ENCODE data around the gene PPP1R13B. TPM values are rescaled to one million over a fixed set of nuclear protein-coding genes. Genes with fewer than 3 reads are reported as not detected.
A peak's percentile ranks its signal among the peaks of the same experiment; 100 is the strongest.

PPP1R13B gene
- polyA plus RNA-seq, 1 donor (not counting 4 experiments of a cell fraction or from before 2014, with no cell fraction given), result 7.7 TPM

- TF ChIP-seq CTCF (optimal IDR thresholded peaks at IDR 0.05 in 1 of 3, IDR thresholded peaks at IDR 0.05 in 1 of 3, conservative IDR thresholded peaks at IDR 0.05 in 1 of 3; ENCODE audit: extremely low read depth in 1 of 3, insufficient read depth in 2 of 3, low read length in 3 of 3) (peak in 1 of 3 experiments; percentile 8), EZH2 (IDR thresholded peaks at IDR 0.05; ENCODE audit: low read length) (no peak)
- Histone ChIP-seq H3K9ac (ENCODE audit: control insufficient read depth, extremely low read depth, insufficient read depth, low read length) (no peak overlapping the region), H3K27me3 (ENCODE audit: control insufficient read depth, extremely low read depth, insufficient read depth, low read length) (no peaks in the 10 kb centered on the region), H3K79me2 (ENCODE audit: control insufficient read depth, insufficient read depth, low read length) (peaks cover 29% of the 10 kb centered on the region), H3K4me3 (ENCODE audit: control insufficient read depth in 2 of 3, extremely low read depth in 1 of 3, insufficient read depth in 2 of 3, low read depth in 1 of 3, low read length in 3 of 3) (no peak overlapping the region), H3K4me1 (ENCODE audit: control insufficient read depth, extremely low read depth, insufficient read depth, low read length) (peaks cover 11% of the 10 kb centered on the region), H2AFZ (ENCODE audit: control insufficient read depth, low read length) (no peak overlapping the region), H3K36me3 (ENCODE audit: control insufficient read depth in 2 of 2, extremely low read depth in 1 of 2, insufficient read depth in 2 of 2, low read length in 2 of 2) (peaks cover 40 to 55% of the 10 kb centered on the region in 2 experiments), H3K9me1 (ENCODE audit: control insufficient read depth, extremely low read depth, insufficient read depth, low read length) (no peaks in the 10 kb centered on the region), H3K27ac (ENCODE audit: control insufficient read depth, insufficient read depth, low read length) (no peak overlapping the region), H3K9me3 (ENCODE audit: control insufficient read depth, low read depth, low read length) (no peaks in the 10 kb centered on the region), H4K20me1 (ENCODE audit: control insufficient read depth, extremely low read depth, insufficient read depth, low read length) (peaks cover 4% of the 10 kb centered on the region), H3K4me2 (ENCODE audit: control insufficient read depth, extremely low read depth, insufficient read depth, low read depth, low read length) (no peak overlapping the region)
- dilution Hi-C loops (cut with MboI; ENCODE audit: extremely low pct_ligation_motif_present, low sequenced_read_pairs), result no loop called here
- no peak for DNase-seq (ENCODE audit: low read depth, low spot score)
- FAIRE-seq, result no peak
Observed at GRCh38 chr14:103729496-103730448, 117.6 kb downstream of the PPP1R13B start.

- Histone ChIP-seq H3K36me3 (ENCODE audit: control insufficient read depth in 2 of 2, extremely low read depth in 1 of 2, insufficient read depth in 2 of 2, low read length in 2 of 2) (peaks cover 36 to 50% of the 10 kb centered on the region in 2 experiments), H2AFZ (ENCODE audit: control insufficient read depth, low read length) (no peak overlapping the region), H3K4me2 (ENCODE audit: control insufficient read depth, extremely low read depth, insufficient read depth, low read depth, low read length) (no peak overlapping the region), H3K9me1 (ENCODE audit: control insufficient read depth, extremely low read depth, insufficient read depth, low read length) (no peaks in the 10 kb centered on the region), H3K9me3 (ENCODE audit: control insufficient read depth, low read depth, low read length) (no peaks in the 10 kb centered on the region), H3K27ac (ENCODE audit: control insufficient read depth, insufficient read depth, low read length) (no peak overlapping the region), H3K4me1 (ENCODE audit: control insufficient read depth, extremely low read depth, insufficient read depth, low read length) (peaks cover 8% of the 10 kb centered on the region), H4K20me1 (ENCODE audit: control insufficient read depth, extremely low read depth, insufficient read depth, low read length) (peaks cover 5% of the 10 kb centered on the region), H3K79me2 (ENCODE audit: control insufficient read depth, insufficient read depth, low read length) (peaks cover 40% of the 10 kb centered on the region), H3K27me3 (ENCODE audit: control insufficient read depth, extremely low read depth, insufficient read depth, low read length) (no peaks in the 10 kb centered on the region), H3K4me3 (ENCODE audit: control insufficient read depth in 2 of 3, extremely low read depth in 1 of 3, insufficient read depth in 2 of 3, low read depth in 1 of 3, low read length in 3 of 3) (no peak overlapping the region), H3K9ac (ENCODE audit: control insufficient read depth, extremely low read depth, insufficient read depth, low read length) (no peak overlapping the region)
- no peak for TF ChIP-seq CTCF (optimal IDR thresholded peaks at IDR 0.05 in 1 of 3, IDR thresholded peaks at IDR 0.05 in 1 of 3, conservative IDR thresholded peaks at IDR 0.05 in 1 of 3; ENCODE audit: extremely low read depth in 1 of 3, insufficient read depth in 2 of 3, low read length in 3 of 3)
- no peak for TF ChIP-seq EZH2 (IDR thresholded peaks at IDR 0.05; ENCODE audit: low read length)
- FAIRE-seq (no peak), DNase-seq (ENCODE audit: low read depth, low spot score) (no peak)
- dilution Hi-C loops (cut with MboI; ENCODE audit: extremely low pct_ligation_motif_present, low sequenced_read_pairs), result no loop called here
Observed at GRCh38 chr14:103728721-103729120, 118.7 kb downstream of the PPP1R13B start.
